NCI-H82 (cell line): ENCODE results near the gene USP6.
"Not testable (repeated sequence)": the region's sequence is repeated elsewhere in the genome, so short reads cannot be mapped to it uniquely, and the experiment has no call there.

Source experiments
- DNase-seq: peaks from one replicate; lab custom pipeline; 2025; lab: John Stamatoyannopoulos, UW

USP6 gene

GRCh38 chr17:5122056-5122455, 6.2 kb downstream of the USP6 start:
- DNase-seq: not testable (repeated sequence)

DNA sequence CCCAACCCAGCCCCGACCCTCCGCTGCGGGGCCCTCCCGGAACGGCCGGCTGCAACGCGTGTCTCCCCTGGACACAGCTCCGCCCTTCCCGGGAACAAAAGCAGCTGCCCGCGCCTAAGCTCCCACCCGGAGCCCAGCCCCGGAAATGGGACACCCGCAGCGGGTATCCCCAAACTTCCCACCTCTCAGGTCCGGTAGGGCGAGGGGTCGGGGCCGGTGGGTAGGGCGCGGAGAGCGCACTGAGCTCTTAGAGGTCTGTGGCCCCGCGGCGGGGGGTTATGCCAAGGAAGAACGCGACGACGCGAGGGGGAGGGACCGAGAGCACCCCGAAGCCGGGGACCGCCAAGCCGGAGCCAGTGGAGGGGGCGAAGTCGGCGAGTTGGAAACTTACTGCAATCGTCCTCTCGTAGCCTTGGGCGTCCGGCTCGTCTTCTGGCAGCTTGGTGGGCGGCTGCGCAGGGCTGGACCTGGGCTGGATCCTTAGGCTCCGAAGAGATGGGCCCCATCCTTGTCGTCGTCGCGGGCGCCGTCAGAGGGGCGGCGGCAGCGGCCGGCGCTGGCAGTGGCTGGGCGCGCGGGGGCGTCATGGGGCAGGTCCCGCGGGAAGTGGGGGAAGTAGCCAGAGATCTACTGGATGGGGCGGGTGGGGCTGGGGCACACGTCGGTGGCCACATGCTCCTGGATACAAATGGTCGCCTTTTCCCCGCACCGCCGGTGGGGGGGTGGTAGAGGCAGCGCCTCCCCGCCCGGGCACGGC, 6.9 kb downstream of the USP6 start:
- no peak for DNase-seq

GRCh38 chr17:5123343-5124124, 7.7 kb downstream of the USP6 start:
- no peak for DNase-seq

- peak; percentile 82 for DNase-seq
Measured at GRCh38 chr17:5124125-5124760, 8.4 kb downstream of the USP6 start.

DNA sequence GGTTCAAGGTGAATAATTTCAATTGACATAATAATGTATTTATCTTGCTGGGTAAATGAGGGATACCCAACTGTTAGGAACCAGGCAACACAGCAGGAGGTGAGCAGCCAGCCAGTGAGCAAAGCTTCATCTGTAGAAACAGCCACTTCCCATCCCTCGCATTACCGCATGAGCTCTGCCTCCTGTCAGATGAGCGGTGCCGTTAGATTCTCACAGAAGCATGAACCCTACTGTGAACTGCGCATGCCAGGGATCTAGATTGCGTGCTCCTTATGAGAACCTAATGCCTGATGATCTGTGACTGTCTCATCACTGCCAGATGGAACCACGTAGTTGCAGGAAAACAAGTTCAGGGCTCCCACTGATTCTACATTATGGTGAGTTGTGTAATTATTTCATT, 9.1 kb downstream of the USP6 start:
- DNase-seq: not testable (repeated sequence)

DNA sequence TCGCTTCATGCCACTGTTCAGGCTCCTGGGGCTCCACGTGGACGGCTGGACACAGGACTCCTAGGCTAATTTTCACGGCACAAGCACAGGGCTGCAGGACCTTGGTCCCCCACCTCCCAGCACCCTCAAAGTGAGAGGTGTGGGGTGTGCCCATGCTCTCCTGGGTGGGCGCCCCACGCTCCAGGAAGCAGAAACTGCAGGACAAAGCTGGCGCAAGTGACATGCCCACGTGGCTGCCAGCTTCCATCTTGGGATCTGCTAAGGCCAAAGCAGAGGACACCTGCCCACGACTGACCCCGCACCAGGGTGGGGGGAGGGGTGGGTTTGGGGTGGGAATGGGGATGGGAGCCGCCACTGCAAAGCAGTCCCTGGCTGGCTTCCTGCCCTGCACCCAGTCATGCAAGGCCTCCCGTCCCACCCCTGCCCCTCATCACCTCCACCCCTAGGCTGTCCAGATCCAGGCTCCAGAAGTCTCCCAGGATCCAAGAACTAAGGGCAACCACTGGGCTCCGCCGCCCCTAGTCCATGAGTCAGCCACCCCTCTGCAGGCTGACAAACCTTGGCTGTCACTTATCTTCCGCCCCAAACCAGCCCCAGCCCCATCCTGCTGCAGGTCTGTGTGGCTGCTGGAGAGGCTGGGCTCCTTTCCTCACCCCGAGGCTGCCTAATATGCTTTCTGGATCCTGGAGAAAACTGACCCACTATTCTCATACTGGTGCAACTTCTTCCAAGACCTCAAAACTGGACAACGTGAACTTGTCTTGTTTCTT, 11.1 kb downstream of the USP6 start:
- DNase-seq: no peak

GRCh38 chr17:5127910-5128309, 12.1 kb downstream of the USP6 start:
- no peak for DNase-seq

DNA sequence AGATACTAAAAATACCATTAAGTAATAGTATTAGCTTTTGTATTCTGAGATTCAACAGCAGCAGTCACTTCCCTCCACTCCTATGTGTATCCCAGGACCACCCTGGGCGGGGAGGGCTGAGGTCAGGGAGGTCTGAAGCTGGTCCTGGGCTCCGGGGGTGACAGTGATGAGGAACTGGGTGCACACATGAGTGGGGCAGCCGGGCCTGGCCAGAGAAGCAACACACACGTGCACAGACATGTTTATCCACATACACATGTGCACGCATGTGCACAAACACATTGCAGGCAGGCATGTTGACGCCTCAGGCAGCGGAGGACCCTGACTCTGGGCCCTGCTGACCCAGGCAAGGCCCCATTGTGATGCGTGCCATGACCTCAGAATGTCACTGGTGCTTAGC, 12.6 kb downstream of the USP6 start:
- DNase-seq: not testable (repeated sequence)

DNA sequence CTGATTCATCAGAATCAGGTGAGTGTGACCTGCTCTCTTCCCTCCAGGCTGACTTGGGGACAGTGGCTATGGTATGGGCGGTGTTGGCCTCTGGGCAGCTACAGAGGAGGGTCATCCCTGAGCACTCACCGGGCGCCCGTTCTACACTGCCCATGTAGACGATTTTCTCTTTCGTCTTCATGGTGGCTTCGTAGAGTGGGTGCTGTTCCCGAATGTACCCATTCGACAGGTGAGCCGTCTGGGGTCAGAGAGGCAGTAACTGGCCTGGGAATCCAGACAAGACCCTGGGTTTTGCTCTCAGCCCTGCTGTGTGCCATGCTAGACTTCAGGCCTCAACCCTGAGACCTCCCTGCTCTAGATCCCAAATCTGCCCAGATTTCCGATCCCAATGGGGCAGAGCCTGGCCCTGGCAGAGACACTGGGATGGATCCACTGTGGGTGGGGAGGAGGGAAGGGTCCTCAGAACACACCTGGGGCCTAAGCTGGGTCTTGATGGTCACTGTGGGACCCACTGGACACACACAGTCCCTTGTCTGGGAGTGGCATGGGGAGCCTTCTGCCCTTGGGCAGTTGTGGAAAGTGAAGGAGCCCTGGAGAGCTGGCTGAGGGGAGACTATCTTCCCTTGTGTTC, 13.2 kb downstream of the USP6 start:
- DNase-seq: no peak

- not testable (repeated sequence) for DNase-seq
Measured at GRCh38 chr17:5129770-5130169, 13.9 kb downstream of the USP6 start.

- not testable (repeated sequence) for DNase-seq
Measured at GRCh38 chr17:5130261-5130660, 14.4 kb downstream of the USP6 start.

DNA sequence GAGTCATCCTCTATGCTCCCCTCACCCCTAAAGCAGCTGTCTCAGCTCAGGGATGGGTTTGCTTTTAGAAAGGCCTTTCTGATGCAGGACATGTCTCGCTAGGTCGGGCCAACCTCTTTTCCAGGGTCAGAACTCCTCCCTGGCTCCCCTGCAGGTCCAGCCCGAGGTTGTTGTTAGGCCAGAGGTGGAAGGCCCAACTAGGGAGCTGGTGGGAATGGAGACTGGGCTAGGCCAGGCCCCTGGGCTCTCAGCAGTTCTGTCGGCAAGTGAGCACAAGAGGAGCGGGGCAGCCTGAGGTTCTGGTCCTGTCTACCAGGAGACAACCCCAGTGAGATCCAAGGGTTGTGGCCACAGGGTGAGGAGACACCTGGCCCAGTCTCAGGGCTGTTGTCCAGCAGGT, 14.9 kb downstream of the USP6 start:
- not testable (repeated sequence) for DNase-seq

DNA sequence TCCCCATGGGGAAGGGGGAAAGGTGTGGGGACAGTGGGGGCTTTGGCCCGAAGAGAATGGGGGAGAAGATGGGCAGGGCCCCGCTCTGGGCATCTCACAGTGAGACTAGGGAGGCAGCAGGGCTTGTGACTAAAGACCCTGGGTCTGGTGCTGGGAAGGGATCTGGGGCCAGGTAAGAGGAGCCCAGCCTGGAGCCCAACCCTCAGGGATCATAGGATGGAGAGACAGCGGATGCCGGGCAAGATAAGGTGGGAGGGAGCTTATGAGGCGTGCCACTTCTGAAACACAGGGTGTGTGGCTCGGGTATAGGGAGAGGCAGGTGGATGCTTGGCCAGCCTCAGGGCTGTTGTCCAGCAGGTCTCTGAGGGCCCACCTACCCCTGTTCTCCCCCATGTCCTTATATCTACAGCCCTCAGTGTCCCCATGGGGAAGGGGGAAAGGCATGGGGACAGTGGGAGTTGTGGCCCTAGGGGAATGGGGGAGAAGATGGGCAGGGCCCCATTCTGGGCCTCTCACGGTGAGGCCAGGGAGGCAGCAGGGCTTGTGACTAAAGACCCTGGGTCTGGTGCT, 15.4 kb downstream of the USP6 start:
- DNase-seq: no peak

DNA sequence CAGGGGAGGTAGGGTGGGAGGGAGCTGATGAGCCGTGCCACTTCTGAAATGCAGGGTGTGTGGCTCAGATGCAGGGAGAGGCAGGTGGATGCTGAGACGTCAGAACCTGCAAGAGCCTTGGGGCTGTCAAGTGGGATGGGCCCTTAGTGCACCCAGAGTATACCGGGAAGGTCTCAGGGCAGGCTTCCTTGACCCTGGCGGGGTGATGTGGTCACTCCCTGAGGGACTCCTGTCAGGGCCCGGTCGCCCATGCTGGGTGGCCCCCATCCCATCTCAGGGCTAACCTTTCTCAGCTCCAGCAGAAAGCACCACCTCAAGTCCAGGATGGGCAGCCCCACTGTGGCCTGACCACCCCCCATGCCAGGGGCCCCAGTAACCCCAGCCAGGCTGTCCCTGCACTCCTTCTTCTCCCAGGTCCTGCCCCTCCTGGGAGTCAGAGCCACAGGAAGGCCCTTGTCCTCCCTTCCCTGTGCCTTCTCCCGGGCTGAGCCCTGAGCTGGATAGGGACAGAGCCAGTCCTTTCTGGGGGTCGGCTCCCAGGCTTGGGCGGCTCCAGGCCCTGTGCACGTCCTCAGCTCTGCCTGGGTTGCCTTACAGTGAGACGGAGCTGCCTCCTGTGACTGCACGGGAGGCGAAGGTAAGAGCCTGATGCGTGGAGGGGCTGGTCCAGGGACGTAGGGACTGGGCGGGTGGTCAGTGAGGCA, 16.1 kb downstream of the USP6 start:
- not testable (repeated sequence) for DNase-seq

DNA sequence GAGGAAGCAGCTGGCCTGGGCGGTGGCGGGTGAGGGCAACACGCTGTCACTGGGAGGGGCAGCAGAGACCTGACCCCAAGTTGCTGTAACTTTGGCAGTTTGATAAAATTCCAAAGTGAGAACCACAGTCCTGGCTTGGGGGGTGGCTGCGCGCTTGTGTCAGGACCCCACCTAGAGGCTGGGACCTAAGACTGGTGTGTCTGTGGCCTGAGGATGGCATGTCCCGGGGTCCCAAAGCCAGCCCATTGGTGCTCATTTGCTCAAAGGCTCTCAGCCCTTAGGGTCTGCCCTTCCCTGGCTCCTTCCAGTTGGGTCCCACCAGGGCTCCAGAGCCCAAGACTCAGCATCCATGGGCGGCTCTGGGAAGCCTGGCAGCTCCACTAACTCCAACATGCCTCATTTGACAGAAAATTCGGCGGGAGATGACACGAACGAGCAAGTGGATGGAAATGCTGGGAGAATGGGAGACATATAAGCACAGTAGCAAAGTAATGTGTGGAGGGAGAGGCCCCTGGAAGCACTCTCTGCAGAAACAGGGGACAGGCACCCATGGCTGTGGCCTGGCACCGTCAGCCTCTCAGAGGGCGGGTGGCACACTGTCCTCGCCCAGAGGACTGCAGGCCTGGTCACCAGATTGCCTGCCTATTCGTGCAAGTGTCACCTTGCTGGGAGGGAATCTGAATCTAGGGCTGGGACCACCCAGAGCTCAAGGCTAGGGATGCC, 16.8 kb downstream of the USP6 start:
- DNase-seq: not testable (repeated sequence)

DNA sequence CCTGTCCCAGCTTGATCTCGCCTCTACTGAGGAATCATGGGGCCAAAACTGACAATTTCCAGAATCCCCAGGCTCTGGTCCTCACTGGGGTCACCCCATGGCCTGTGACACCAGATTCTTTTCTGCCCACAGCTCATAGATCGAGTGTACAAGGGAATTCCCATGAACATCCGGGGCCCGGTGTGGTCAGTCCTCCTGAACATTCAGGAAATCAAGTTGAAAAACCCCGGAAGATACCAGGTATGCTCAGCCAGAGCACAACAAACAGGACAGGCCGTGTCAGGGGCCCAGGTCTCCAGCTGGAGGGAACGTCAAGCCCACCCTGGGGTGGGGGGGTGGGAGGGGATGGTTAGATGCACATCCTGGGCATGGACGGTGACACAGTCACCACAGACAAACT, 17.5 kb downstream of the USP6 start:
- no peak for DNase-seq

DNA sequence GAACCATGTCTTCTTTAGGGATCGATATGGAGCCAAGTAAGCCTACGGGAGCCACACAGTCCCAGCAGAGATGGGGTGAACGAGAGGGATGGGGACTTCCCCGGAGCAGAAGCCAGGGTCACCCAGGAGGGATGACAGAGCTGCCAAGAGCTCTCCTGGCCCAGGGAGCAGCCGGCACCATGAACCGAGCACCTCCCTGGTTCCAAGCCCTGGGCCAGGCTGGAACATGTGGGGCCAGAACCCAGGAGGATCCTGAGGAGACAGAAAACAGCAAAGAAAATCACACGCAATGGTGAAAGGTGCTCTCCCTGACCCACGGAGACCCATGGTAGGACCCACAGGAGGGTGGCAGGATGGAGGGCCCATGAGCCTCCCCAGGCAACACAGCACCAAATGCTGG, 18.1 kb downstream of the USP6 start:
- not testable (repeated sequence) for DNase-seq

DNA sequence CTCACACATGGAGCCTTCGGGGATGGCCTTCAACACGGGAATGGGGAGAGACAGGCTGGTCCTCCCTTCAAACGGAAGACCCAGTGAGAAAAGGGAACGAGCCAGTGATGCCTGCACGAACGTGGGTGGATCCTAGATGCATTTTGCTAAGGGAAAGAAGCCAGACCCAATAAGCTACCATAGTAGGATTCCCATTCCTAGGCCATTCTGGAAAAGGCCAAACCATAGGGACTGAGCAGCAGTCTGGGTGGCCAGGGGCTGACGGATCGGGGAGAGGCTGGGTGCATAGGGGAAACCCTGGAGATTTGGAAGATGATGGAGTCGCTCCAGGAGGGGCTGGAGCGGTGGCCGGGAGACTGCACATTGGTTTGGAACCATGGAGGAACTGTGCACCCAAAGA, 18.7 kb downstream of the USP6 start:
- not testable (repeated sequence) for DNase-seq

DNA sequence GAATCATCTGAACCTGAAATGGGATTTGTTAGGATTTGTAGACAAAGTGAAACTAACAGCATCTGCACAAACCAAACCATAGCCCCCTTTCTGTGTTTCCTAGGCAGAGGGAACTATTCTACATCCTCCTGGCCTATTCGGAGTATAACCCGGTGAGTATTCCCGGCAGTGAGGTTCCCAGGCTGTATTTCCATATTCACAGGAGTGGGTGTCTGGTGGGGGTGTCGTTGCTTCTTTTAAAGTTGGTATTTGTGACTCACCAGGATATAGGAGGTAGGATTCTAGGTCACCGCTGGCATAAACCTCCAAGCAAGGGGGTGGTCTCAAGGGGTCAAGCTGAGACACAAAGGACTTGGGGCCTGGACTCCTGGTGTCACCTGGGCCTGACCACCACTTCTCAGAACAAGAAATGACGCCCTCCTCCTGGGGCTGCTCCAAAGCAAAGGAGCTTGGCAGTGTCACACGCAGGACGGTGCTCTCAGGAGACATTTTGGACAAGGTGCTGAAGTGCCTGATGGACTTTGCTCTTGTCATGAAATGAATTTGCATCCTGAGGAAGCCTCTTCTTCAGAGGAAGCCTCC, 19.4 kb downstream of the USP6 start:
- not testable (repeated sequence) for DNase-seq
